Caki2 (cell line): ENCODE results near the gene PRRT3. TPM values are rescaled to one million over a fixed set of nuclear protein-coding genes. Genes with fewer than 3 reads are reported as not detected.
"Not testable (repeated sequence)": the region's sequence is repeated elsewhere in the genome, so short reads cannot be mapped to it uniquely, and the experiment has no call there.

ENCODE experiments used
- DNase-seq: peaks from one replicate; pipeline ENCODE4 v3.0.0-alpha.2; 2015; ENCODE audit warnings: low read depth
- in situ Hi-C: cut with HindIII; loops from 2 replicates; pipeline ENCODE4 v1.10.0; 2016; ENCODE audit warnings: low sequenced_read_pairs, low pct_unique_long_range_greater_than_20kb, mixed read lengths
- total RNA-seq: library from RNA; depleted of rRNA; stranded (reverse); fragments of >200 nt; shearing (Covaris generic); gene quantifications from 2 replicates; pipeline ENCODE4 v1.2.3, GENCODE V29; 2014; ENCODE audit warnings: low replicate concordance; rRNA removed

Gene PRRT3
- total RNA-seq, 1 experiment from 2014 or later, result 1.2 TPM

DNA sequence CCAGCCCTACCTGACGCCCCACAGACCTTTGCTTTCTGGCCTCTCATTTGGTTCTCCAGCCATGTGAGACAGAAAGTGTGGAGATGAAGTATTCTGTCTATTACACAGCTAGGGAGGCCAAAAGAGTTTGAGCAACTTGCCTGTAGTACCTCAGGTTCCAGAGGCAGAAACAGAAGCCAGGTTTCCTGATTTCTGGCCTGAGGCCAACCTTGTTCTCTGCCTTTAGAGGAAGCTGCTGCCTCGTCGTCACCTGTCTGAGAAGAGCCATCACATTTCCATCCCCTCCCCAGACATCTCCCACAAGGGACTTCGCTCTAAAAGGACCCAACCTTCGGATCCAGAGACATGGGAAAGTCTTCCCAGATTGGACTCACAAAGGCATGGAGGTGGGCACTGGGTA is 45.7 kb downstream of the PRRT3 start:
- in situ Hi-C loops, result no loop called here
- no peak for DNase-seq

- in situ Hi-C loops, result no loop called here
- no peak for DNase-seq
These were observed 48.3 kb downstream of the PRRT3 start for GRCh38 chr3:9903904-9904303.

DNA sequence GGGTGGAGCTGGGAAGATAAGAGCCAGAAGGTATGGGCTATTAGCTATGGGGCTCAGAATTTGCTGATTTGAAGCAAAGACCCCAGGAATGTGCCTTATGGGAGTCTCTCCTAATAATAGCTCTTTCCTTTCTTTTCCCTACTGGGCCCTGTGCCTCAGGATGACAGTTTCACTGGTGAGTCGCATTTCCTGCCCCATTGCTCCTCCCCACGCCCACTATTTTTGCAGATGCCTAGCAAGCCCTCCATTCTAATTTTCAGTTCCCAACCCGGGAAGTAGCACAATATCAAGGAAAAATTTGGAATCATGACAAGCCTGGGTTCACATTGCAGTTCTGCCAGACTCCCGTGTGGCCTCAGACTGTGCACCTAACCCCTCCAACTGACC is 49.0 kb downstream of the PRRT3 start:
- no peak for DNase-seq
- in situ Hi-C loops, result no loop called here

GRCh38 chr3:9902372-9903237 is 49.6 kb downstream of the PRRT3 start, which contains the start of gene IL17RE:
Gene IL17RE, plus strand, starts transcription at chr3:9902848. Its CDS starts 85 bp downstream, at chr3:9902933.
- DNase-seq, result no peak
- in situ Hi-C loops, result no loop called here

DNA sequence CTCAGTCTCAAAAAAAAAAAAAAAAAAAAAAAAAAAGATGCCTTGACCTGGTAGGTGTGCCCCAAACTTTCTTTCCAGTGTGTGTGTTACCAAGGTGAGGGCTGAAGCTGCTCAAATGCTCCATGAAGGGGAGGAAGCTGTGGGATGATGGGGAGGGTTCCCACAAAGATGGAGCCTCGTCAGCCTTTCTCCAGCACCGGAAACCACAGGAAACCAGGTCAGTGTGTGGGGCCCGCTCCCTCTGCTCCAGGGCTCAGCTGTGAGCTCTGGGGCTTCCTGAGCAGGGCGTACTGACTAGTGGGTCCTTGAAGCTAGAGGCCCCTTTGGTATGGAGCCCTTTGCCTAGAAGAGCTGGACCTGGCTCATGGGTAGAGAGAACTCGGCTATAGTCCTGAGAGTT is 50.2 kb downstream of the PRRT3 start:
- DNase-seq, result no peak
- in situ Hi-C loops, result no loop called here

- DNase-seq, in situ Hi-C loops: not testable (repeated sequence)
These were observed 51.2 kb downstream of the PRRT3 start for GRCh38 chr3:9900965-9901415.

DNA sequence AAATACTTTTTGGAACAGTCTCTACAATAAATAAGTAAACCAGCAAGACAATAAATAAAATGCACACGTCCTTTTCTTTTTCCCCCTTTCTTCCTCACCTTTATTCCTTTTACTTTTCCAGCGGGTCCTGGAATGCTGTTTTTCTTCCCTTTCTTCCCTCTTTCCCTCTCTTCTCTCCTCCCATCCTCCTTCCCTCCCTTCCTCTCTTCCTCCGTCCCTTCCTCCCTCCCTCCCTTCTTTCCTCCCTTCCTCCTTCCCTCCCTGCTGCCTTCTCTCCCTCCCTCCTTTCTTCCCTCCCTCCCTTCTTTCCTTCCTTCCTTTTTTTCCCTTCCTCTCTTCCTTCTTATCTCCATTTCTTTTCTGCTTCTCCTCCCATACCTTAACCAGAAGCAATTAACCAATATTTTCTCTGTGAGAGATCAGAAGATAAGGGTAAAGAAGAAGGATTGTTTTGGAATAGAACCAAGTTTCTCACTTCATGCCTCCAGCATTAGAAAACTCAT is 52.9 kb downstream of the PRRT3 start:
- in situ Hi-C loops, result no loop called here
- peak; percentile 21 for DNase-seq

DNA sequence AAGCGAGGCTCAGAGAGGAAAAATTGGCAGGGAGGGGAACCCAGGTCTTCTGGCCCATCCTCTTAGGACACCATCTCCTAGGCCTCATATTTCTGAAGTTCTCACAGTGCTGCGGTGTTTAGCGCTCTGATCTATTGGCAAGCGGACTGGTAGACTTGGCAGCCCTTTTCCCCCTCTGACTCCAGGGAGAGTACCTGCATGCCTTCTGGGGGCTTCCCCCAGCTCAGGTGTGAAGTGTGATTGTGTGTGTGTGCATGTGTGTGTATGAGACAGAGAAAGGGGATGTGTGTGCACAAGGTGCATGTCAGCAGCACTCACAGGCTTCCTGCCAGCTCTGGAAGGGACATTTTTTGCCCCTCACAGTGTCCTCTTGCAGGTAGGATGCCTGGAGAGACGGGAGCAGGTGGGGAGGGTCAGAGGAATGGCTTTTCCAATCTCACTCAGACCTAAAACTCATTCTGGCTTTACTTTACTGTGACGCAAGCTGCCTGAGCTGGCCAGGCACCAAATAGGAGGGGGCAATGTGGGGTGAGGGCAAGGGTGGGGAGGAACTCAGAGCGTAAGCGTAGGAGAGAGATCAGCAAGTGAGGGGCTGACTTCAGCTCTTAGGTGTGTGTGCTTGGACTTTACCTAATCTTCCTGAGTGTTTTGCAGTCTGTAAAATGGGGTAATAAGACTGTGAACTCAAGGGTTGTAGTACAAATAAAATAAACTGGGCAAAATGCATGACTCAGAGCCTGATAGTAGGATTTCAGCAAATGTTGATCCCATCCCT is 53.6 kb downstream of the PRRT3 start:
- no peak for DNase-seq
- in situ Hi-C loops, result no loop called here

GRCh38 chr3:9897408-9898372 is 54.5 kb downstream of the PRRT3 start:
- peak; percentile 87 for DNase-seq
- in situ Hi-C loops, result no loop called here

DNA sequence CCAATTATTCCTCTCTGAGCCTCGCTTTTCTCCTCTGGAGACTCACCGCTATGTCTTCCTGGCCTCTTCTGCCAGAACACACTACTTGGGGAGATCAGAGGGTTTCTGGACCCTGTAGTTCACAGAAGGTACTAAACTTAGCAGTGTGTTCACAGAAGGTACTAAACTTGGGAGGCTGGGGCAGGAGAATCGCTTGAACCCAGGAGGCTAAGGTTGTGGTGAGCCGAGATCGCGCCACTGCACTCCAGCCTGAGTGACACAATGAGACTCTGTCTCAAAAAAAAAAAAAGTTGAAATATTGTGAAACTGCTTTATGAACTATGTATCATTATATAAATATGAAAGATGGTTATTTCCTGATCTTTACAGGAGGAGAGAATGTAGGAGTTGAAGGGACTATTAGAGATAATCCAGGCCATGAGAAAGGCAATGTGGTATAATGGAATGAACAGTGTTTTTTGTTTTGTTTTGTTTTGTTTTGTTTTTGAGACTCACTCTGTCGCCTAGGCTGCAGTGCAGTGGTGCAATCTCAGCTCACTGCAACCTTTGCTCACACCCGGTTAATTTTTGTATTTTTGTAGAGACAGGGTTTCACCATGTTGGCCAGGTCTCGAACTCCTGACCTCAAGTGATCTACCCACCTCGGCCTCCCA is 55.3 kb downstream of the PRRT3 start:
- DNase-seq, result peak; percentile 39
- in situ Hi-C loops, result not testable (repeated sequence)

DNA sequence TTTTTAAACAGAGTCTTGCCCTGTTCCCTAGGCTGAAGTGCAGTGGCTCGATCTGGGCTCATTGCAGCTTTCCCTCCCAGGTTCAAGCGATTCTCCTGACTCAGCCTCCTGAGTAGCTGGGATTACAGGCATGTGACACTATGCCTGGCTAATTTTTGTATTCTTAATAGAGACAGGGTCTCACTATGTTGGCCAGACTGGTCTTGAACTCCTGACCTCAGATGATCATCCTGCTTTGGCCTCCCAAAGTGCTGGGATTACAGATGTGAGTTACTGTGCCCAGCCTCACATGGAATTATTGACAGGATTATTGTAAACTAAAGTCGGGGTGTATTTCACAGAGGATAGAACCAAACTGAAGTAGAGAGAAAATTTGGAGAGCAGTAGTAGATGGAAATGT is 56.5 kb downstream of the PRRT3 start:
- in situ Hi-C loops, DNase-seq: not testable (repeated sequence)

Other genes with a start within 250 kb of the PRRT3 start
- not detected in 2 replicates for gene CPNE9, start 248.6 kb downstream of the PRRT3 start, total RNA-seq
- gene BRPF1, start 220.7 kb downstream of the PRRT3 start, total RNA-seq, result 5.6 and 6.5 TPM in 2 replicates
- gene OGG1, start 202.5 kb downstream of the PRRT3 start, total RNA-seq, result 21.7 and 29.7 TPM in 2 replicates
- gene CAMK1, start 182.5 kb downstream of the PRRT3 start, total RNA-seq, result 33.6 and 43.0 TPM in 2 replicates
- 86.1 and 95.9 TPM in 2 replicates for gene TADA3, start 159.9 kb downstream of the PRRT3 start, total RNA-seq
- gene ARPC4, start 159.3 kb downstream of the PRRT3 start, total RNA-seq, result 197 and 238 TPM in 2 replicates
- gene TTLL3, start 142.1 kb downstream of the PRRT3 start, total RNA-seq, result 1.4 and 6.6 TPM in 2 replicates
- gene RPUSD3, start 108.4 kb downstream of the PRRT3 start, total RNA-seq, result 22.3 and 43.5 TPM in 2 replicates
- not detected in 2 replicates for gene CIDEC, start 72.2 kb downstream of the PRRT3 start, total RNA-seq
- gene JAGN1, start 61.8 kb downstream of the PRRT3 start, total RNA-seq, result 19.7 and 36.5 TPM in 2 replicates
- gene IL17RE, start 49.6 kb downstream of the PRRT3 start, total RNA-seq, result not detected in 2 replicates
- gene IL17RC, start 35.3 kb downstream of the PRRT3 start, total RNA-seq, result 24.5 and 51.8 TPM in 2 replicates
- 12.7 and 22.6 TPM in 2 replicates for gene CRELD1, start 18.6 kb downstream of the PRRT3 start, total RNA-seq
- gene EMC3, start 34.4 kb upstream of the PRRT3 start, total RNA-seq, result 44.0 and 48.3 TPM in 2 replicates
- gene FANCD2, start 74.0 kb upstream of the PRRT3 start, total RNA-seq, result 13.6 and 30.9 TPM in 2 replicates
- not detected in 2 replicates for gene FANCD2OS, start 155.8 kb upstream of the PRRT3 start, total RNA-seq
- gene BRK1, start 163.3 kb upstream of the PRRT3 start, total RNA-seq, result 63.0 and 87.1 TPM in 2 replicates
- gene VHL, start 189.4 kb upstream of the PRRT3 start, total RNA-seq, result 19.3 and 27.7 TPM in 2 replicates
- 7.6 and 8.3 TPM in 2 replicates for gene IRAK2, start 212.5 kb upstream of the PRRT3 start, total RNA-seq